Chondrocyte (in vitro differentiated cells): ENCODE results near the gene TXNDC12. TPM values are rescaled to one million over a fixed set of nuclear protein-coding genes. Genes with fewer than 3 reads are reported as not detected.
"Not testable (repeated sequence)": the region's sequence is repeated elsewhere in the genome, so short reads cannot be mapped to it uniquely, and the experiment has no call there.

Experiments
- DNase-seq: peaks from one replicate; pipeline ENCODE4 v3.0.0; 2021; ENCODE audit warnings: mixed read lengths, low spot score
- H3K27ac Mint-ChIP-seq: one replicate; pipeline ENCODE4 v1.8.0; 2021; ENCODE audit warnings: mild to moderate bottlenecking, moderate library complexity, mixed read lengths; ENCODE audit not compliant: unreplicated experiment
- H3K27me3 Mint-ChIP-seq: 2 replicates; pipeline ENCODE4 v1.8.0; 2021; ENCODE audit warnings: low read depth, mixed read lengths
- H3K36me3 Mint-ChIP-seq: 2 replicates; pipeline ENCODE4 v1.8.0; 2021; ENCODE audit warnings: low read depth, mixed read lengths
- H3K4me1 Mint-ChIP-seq: 2 replicates; pipeline ENCODE4 v1.8.0; 2021; ENCODE audit warnings: low read depth, mild to moderate bottlenecking, mixed read lengths
- H3K4me3 Mint-ChIP-seq: one replicate; pipeline ENCODE4 v1.8.0; 2021; ENCODE audit warnings: mild to moderate bottlenecking, moderate library complexity, mixed read lengths; ENCODE audit not compliant: unreplicated experiment
- H3K9me3 Mint-ChIP-seq: 2 replicates; pipeline ENCODE4 v1.8.0; 2021; ENCODE audit warnings: low read depth, mixed read lengths
- CTCF ChIP-seq: fragments of 200-600 bp; sonication (generic); IDR thresholded peaks from 2 replicates; pipeline ENCODE4 v1.5.0; 2021; ENCODE audit warnings: antibody characterized with exemption, mild to moderate bottlenecking, moderate library complexity
- total RNA-seq: library from RNA; stranded (reverse); gene quantifications from 3 replicates; pipeline ENCODE4 v1.2.1, GENCODE V29; 2021

TXNDC12 gene
- total RNA-seq, 1 donor from 2014 or later, result 54.8 TPM

DNA sequence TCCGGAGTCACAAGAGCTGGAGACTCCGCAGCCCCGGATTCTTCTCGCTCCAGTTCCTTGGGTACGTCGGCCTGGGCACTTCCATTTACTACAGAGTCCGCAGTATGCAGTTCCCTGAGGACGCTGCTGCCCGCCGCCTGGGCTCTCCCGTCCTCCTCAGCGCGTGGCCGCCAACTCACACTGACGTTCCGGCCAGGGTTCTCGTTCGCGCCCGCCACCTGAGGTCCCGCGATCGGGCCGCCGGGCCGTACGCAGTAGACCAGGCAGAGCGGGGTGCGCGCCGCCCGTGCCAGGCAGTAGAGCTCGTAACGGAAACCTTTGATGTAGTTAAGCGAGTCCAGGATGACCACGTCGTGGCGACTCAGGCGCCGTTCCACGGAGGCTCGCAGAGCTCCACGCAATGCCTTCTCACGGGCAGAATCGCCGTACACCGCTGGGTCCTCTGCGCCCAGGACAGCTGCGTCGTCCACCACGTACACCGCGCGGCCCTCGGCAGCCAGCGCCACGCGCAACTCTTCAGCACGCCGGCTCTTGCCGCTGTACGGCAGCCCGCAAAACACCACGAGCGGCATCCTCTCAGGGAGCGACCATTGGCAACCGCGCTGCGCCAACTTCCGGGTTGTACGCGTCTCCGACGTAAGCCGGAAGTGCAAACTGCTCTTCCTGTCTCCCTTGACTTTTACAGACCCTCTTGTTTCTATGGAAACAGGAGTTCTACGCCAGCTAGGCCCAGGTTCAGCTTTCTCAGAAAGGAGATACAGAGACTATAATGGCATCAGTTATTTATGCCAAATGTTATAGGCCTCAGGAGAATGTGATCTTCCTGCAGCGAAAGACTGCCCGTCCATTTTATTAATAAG is 21.6 kb downstream of the TXNDC12 start, which contains the start of gene KTI12:
Gene KTI12 (minus strand): TSS at position 621 of the 860 bp plus-strand sequence. CDS start 49 bp downstream, at position 572.
- TF ChIP-seq CTCF, result no peak
- Mint-ChIP-seq H3K36me3 (peaks cover 8% of the 10 kb centered on the region), H3K4me3 (peak within 1 kb of the TSS; percentile 88), H3K9me3 (no peaks in the 10 kb centered on the region), H3K27ac (peak within 1 kb of the TSS; percentile 98), H3K27me3 (no peaks in the 10 kb centered on the region), H3K4me1 (peaks cover 37% of the 10 kb centered on the region)
- peak; percentile 96 for DNase-seq

GRCh38 chr1:52032785-52033131 is 22.2 kb downstream of the TXNDC12 start:
- H3K4me3 Mint-ChIP-seq, result peak overlapping the region; percentile 88
- H3K27me3 Mint-ChIP-seq, result no peaks in the 10 kb centered on the region
- DNase-seq, result no peak

DNA sequence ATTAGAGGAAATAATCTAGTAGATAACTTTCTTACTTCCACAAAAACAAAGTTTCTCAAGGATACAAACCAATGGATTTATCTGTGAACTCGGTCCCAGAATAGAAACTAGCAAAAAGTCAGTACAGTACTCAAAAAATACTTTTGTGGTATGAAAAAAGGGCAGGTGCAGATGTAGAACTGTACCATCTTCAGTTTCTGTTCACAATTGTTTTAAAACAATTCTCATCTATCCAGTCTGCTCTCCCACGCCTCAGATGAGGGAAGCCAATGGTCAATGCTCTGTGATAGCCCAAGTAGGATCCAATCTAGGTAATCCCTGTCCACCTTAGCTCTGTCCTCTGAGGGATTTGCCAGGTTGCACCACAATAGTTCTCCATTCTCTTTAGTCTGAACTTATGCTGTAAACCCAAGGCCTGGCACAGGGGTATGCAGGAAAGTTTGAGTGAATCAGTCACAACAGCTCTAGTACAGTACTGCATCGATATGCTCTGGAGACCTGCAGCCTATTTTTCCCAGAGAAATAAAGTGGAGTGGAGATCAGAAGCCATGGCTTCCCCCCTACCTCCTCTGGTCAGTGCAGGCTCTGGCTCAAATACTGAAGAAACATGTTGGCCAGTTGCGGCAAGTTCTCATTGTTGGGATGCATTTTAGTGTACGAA is 22.7 kb downstream of the TXNDC12 start:
- H3K27ac Mint-ChIP-seq, result peak overlapping the region; percentile 98
- no peaks in the 10 kb centered on the region for H3K9me3 Mint-ChIP-seq
- H3K27me3 Mint-ChIP-seq, result no peaks in the 10 kb centered on the region
- peaks cover 37% of the 10 kb centered on the region for H3K4me1 Mint-ChIP-seq
- peaks cover 3% of the 10 kb centered on the region for H3K36me3 Mint-ChIP-seq
- peak overlapping the region; percentile 88 for H3K4me3 Mint-ChIP-seq
- no peak for TF ChIP-seq CTCF
- no peak for DNase-seq

More at GRCh38 chr1:52032785-52033131, 22.2 kb downstream of the TXNDC12 start:
- Mint-ChIP-seq H3K4me1 (peaks cover 37% of the 10 kb centered on the region), H3K9me3 (no peaks in the 10 kb centered on the region), H3K36me3 (peaks cover 3% of the 10 kb centered on the region), H3K27ac (peak overlapping the region; percentile 98)
- TF ChIP-seq CTCF, result no peak

GRCh38 chr1:52028839-52029238 is 26.2 kb downstream of the TXNDC12 start:
- peaks cover 17% of the 10 kb centered on the region for H3K36me3 Mint-ChIP-seq
- not testable (repeated sequence) for H3K27ac Mint-ChIP-seq, H3K4me3 Mint-ChIP-seq, H3K9me3 Mint-ChIP-seq, DNase-seq, H3K27me3 Mint-ChIP-seq
- H3K4me1 Mint-ChIP-seq, result peaks cover 32% of the 10 kb centered on the region

DNA sequence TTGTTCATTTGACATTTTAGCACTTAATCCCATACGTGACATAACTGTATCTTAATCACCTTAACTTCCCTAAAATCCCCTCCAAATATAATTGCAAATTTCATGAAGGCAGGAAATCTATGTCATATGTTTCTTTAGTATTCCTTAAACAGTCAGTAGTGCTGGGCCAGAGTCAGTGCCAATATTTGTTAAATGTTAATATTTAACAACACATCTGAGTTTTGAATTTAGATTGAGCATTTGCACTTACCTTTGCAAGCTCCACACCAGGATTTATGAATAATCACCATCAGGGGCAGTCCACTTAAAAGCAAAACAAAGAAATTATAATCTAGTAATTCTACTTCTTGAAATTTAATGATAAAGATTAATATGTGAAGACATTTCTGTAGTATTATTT is 26.7 kb downstream of the TXNDC12 start:
- Mint-ChIP-seq H3K9me3 (no peaks in the 10 kb centered on the region), H3K27ac (no peak overlapping the region), H3K27me3 (no peaks in the 10 kb centered on the region), H3K36me3 (peaks cover 19% of the 10 kb centered on the region), H3K4me1 (peaks cover 30% of the 10 kb centered on the region), H3K4me3 (no peak overlapping the region)
- no peak for TF ChIP-seq CTCF
- no peak for DNase-seq
